NK-92 treated with Interleukin-12 subunit alpha and Interleukin-12 subunit beta, amount 100 ng/mL, for 24 hours (cell line): Measurements from ENCODE around the gene FASN.

Experiments
- DNase-seq: peaks from one replicate; lab custom pipeline; 2025; lab: John Stamatoyannopoulos, UW

The FASN gene

GRCh38 chr17:82101301-82101715 is 3.3 kb upstream of the FASN start:
- DNase-seq: no peak

GRCh38 chr17:82100502-82101298 is 2.7 kb upstream of the FASN start:
- no peak for DNase-seq

GRCh38 chr17:82098939-82099763 is 1.1 kb upstream of the FASN start:
- no peak for DNase-seq

- no peak for DNase-seq
These were observed 192 bp downstream of the FASN start for GRCh38 chr17:82097919-82098168.

- DNase-seq: peak; percentile 60
These were observed 685 bp downstream of the FASN start for GRCh38 chr17:82097184-82097918.

- DNase-seq: no peak
These were observed 1.3 kb downstream of the FASN start for GRCh38 chr17:82096709-82097183.

- no peak for DNase-seq
These were observed 2.0 kb downstream of the FASN start for GRCh38 chr17:82095777-82096708.

- no peak for DNase-seq
These were observed 2.9 kb downstream of the FASN start for GRCh38 chr17:82094931-82095776.

- no peak for DNase-seq
These were observed 4.9 kb downstream of the FASN start for GRCh38 chr17:82092995-82093751.

- no peak for DNase-seq
These were observed 5.4 kb downstream of the FASN start for GRCh38 chr17:82092628-82092994.

- no peak for DNase-seq
These were observed 5.9 kb downstream of the FASN start for GRCh38 chr17:82092094-82092586.

GRCh38 chr17:82091264-82092066 is 6.6 kb downstream of the FASN start:
- no peak for DNase-seq

GRCh38 chr17:82090549-82091263 is 7.3 kb downstream of the FASN start:
- DNase-seq: no peak

GRCh38 chr17:82089723-82090548 is 8.1 kb downstream of the FASN start:
- DNase-seq: no peak

GRCh38 chr17:82088838-82089722 is 9.0 kb downstream of the FASN start:
- DNase-seq: no peak
